ENCODE results near the gene FHIT. TPM values are rescaled to one million over a fixed set of nuclear protein-coding genes. Genes with fewer than 3 reads are reported as not detected.

Gene FHIT
- total RNA-seq, 4 donors from 2014 or later: 8.8 to 35.6 (median 12.6) TPM

GRCh38 chr3:60131618-60132017 lies 1119.6 kb downstream of the FHIT start:
- Histone ChIP-seq H3K4me1 (peaks cover 5% of the 10 kb centered on the region), H3K4me3 (no peak overlapping the region), H3K9me3 (no peaks in the 10 kb centered on the region), H3K27ac (no peak overlapping the region), H3K27me3 (no peaks in the 10 kb centered on the region), H3K36me3 (no peaks in the 10 kb centered on the region)
- DNase-seq (ENCODE audit: low spot score in 2 of 2): no peak
- TF ChIP-seq POLR2A (IDR thresholded peaks at IDR 0.05) (no peak), EP300 (IDR thresholded peaks at IDR 0.05) (no peak), POLR2AphosphoS5 (IDR thresholded peaks at IDR 0.05) (no peak)
- TF ChIP-seq, protein P1, sequence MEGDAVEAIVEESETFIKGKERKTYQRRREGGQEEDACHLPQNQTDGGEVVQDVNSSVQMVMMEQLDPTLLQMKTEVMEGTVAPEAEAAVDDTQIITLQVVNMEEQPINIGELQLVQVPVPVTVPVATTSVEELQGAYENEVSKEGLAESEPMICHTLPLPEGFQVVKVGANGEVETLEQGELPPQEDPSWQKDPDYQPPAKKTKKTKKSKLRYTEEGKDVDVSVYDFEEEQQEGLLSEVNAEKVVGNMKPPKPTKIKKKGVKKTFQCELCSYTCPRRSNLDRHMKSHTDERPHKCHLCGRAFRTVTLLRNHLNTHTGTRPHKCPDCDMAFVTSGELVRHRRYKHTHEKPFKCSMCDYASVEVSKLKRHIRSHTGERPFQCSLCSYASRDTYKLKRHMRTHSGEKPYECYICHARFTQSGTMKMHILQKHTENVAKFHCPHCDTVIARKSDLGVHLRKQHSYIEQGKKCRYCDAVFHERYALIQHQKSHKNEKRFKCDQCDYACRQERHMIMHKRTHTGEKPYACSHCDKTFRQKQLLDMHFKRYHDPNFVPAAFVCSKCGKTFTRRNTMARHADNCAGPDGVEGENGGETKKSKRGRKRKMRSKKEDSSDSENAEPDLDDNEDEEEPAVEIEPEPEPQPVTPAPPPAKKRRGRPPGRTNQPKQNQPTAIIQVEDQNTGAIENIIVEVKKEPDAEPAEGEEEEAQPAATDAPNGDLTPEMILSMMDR (IDR thresholded peaks at IDR 0.05): no peak

DNA sequence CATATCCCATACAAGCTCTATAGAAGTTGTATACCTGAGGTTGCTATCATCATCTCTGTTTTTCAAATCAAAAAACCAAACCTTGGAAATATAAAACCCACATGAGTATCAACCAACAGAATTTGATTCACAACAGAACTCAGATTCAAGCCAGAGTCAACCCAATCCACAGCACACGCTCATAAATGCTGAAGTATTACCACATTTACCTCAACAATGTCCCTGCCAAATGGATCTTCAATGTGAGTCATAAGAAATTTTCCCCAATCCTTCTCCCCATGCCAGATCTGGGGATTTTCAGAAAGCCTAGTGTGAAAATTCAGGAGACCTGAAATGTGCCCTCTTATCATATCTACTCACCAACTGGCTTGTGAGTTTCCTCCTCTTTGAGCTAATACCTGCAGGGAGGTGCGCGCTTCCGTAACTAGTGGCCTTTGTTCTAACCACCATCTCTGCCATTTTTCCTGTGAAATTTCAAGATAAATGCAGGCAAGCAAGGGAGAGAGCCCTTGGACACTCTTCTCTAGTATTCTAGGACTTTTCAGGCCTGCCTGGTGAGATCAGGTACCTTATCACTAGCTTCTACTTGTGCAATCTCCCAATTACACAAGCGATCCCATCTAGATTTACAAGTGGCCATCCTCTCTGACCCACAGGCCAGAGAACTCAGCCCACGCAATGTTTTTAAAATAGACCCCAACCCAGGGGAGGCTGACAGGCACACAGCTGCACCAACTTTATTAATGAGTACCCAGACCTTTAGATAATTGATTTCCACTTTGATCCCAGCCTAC lies 1124.5 kb downstream of the FHIT start:
- TF ChIP-seq, protein P1 (IDR thresholded peaks at IDR 0.05): no peak
- no peak for TF ChIP-seq POLR2A (IDR thresholded peaks at IDR 0.05)
- TF ChIP-seq EP300 (IDR thresholded peaks at IDR 0.05): no peak
- no peak for TF ChIP-seq POLR2AphosphoS5 (IDR thresholded peaks at IDR 0.05)
- WGBS: 83% methylated on average over 6 of the region's 6 CpGs
- Histone ChIP-seq H3K9me3 (no peaks in the 10 kb centered on the region), H3K36me3 (no peaks in the 10 kb centered on the region), H3K4me1 (no peaks in the 10 kb centered on the region), H3K4me3 (no peak overlapping the region), H3K27me3 (no peaks in the 10 kb centered on the region), H3K27ac (no peak overlapping the region)
- DNase-seq (ENCODE audit: low spot score in 2 of 2): no peak

- Histone ChIP-seq H3K4me3 (no peak overlapping the region), H3K27me3 (no peaks in the 10 kb centered on the region), H3K9me3 (no peaks in the 10 kb centered on the region), H3K4me1 (no peaks in the 10 kb centered on the region), H3K36me3 (no peaks in the 10 kb centered on the region), H3K27ac (no peak overlapping the region)
- TF ChIP-seq POLR2AphosphoS5 (IDR thresholded peaks at IDR 0.05) (no peak), POLR2A (IDR thresholded peaks at IDR 0.05) (no peak), EP300 (IDR thresholded peaks at IDR 0.05) (no peak)
- TF ChIP-seq, protein P1 (IDR thresholded peaks at IDR 0.05): no peak
- no peak for DNase-seq (ENCODE audit: low spot score in 2 of 2)
- 81% methylated on average over 3 of the region's 3 CpGs for WGBS
Measured at GRCh38 chr3:60125686-60126085, 1125.6 kb downstream of the FHIT start.

- no peak for DNase-seq (ENCODE audit: low spot score in 2 of 2)
- H3K36me3 ChIP-seq: no peaks in the 10 kb centered on the region
- H3K4me1 ChIP-seq: no peaks in the 10 kb centered on the region
- TF ChIP-seq POLR2AphosphoS5 (IDR thresholded peaks at IDR 0.05) (no peak), EP300 (IDR thresholded peaks at IDR 0.05) (no peak), POLR2A (IDR thresholded peaks at IDR 0.05) (no peak)
- TF ChIP-seq, protein P1 (IDR thresholded peaks at IDR 0.05): no peak
- no peaks in the 10 kb centered on the region for H3K27me3 ChIP-seq
- H3K9me3 ChIP-seq: no peaks in the 10 kb centered on the region
- H3K4me3 ChIP-seq: no peak overlapping the region
- 86% methylated on average over 3 of the region's 3 CpGs for WGBS
- H3K27ac ChIP-seq: no peak overlapping the region
Measured at GRCh38 chr3:60120245-60120644, 1131.0 kb downstream of the FHIT start.

GRCh38 chr3:60114191-60114590 lies 1137.1 kb downstream of the FHIT start:
- Histone ChIP-seq H3K4me1 (no peaks in the 10 kb centered on the region), H3K36me3 (no peaks in the 10 kb centered on the region), H3K9me3 (no peaks in the 10 kb centered on the region), H3K4me3 (no peak overlapping the region), H3K27ac (no peak overlapping the region), H3K27me3 (no peaks in the 10 kb centered on the region)
- TF ChIP-seq EP300 (IDR thresholded peaks at IDR 0.05): no peak
- TF ChIP-seq POLR2A (IDR thresholded peaks at IDR 0.05): no peak
- DNase-seq (ENCODE audit: low spot score in 2 of 2): no peak
- WGBS: 81% methylated on average over 1 of the region's 1 CpG

Measured in suprapubic skin (tissue), 4 donors.